Stimulated activated memory B cell treated with anti-CD40 and anti-IgM and Interleukin-4, amounts not matched to agents 10 μg/mL and 1 μg/mL and 100 μg/mL, for 72 hours (primary cell): Measurements from ENCODE around the gene PGP.
A peak's percentile ranks its signal among the peaks of the same experiment; 100 is the strongest.

Experiments used
- ATAC-seq: fragments of 150-1000 bp; cut with Tn5 transposase; 2 replicates; pipeline ENCODE4 v1.10.0; 2021
- H3K27ac Mint-ChIP-seq: one replicate; pipeline ENCODE4 v1.8.0; 2022; ENCODE audit warnings: mild to moderate bottlenecking, mixed read lengths
- H3K27me3 Mint-ChIP-seq: one replicate; pipeline ENCODE4 v1.8.0; 2022; ENCODE audit warnings: mixed read lengths
- H3K36me3 Mint-ChIP-seq: one replicate; pipeline ENCODE4 v1.8.0; 2022; ENCODE audit warnings: mixed read lengths
- H3K4me1 Mint-ChIP-seq: one replicate; pipeline ENCODE4 v1.8.0; 2022; ENCODE audit warnings: mixed read lengths
- H3K4me3 Mint-ChIP-seq: one replicate; pipeline ENCODE4 v1.8.0; 2022; ENCODE audit warnings: mild to moderate bottlenecking, moderate library complexity, mixed read lengths
- H3K9me3 Mint-ChIP-seq: one replicate; pipeline ENCODE4 v1.8.0; 2022; ENCODE audit warnings: mixed read lengths

PGP gene

DNA sequence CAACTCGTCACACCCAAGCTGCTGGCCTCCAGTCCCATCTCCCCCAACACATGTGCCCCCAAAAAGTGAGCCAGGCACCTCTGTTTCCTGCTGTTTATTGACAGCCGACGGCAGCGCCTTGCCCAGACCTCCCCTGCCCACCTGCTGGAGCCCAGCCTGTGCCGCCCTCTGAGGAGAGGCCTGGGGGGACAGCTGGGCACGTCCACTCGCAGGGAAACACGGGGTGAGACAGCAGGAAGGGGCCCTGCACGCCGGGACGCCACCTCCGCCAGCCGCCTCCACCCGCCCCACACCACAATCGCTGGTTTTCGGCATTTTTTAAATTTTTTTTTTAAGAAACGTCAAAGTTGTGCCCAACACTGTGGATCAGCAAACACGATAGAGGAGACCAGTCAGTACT, 37.5 kb downstream of the PGP start:
- no peak overlapping the region for H3K4me3 Mint-ChIP-seq
- H3K36me3 Mint-ChIP-seq = peaks cover 41% of the 10 kb centered on the region
- no peaks in the 10 kb centered on the region for H3K4me1 Mint-ChIP-seq
- H3K27me3 Mint-ChIP-seq = no peaks in the 10 kb centered on the region
- H3K9me3 Mint-ChIP-seq = no peaks in the 10 kb centered on the region
- ATAC-seq = no peak
- no peak overlapping the region for H3K27ac Mint-ChIP-seq

DNA sequence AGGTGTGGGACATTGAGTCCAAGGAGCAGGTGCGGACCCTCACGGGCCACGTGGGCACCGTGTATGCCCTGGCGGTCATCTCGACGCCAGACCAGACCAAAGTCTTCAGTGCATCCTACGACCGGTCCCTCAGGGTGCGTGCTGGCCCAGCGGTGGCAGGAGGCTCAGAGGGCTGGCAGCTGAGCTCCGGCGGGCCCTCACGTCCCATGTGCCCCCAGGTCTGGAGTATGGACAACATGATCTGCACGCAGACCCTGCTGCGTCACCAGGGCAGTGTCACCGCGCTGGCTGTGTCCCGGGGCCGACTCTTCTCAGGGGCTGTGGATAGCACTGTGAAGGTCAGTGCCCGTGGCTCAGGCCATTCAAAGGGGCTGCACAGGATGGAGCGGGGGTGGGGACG, 38.6 kb downstream of the PGP start:
- H3K36me3 Mint-ChIP-seq = peaks cover 45% of the 10 kb centered on the region
- H3K4me3 Mint-ChIP-seq = no peak overlapping the region
- no peak overlapping the region for H3K27ac Mint-ChIP-seq
- no peaks in the 10 kb centered on the region for H3K9me3 Mint-ChIP-seq
- H3K27me3 Mint-ChIP-seq = no peaks in the 10 kb centered on the region
- no peaks in the 10 kb centered on the region for H3K4me1 Mint-ChIP-seq
- ATAC-seq = no peak

DNA sequence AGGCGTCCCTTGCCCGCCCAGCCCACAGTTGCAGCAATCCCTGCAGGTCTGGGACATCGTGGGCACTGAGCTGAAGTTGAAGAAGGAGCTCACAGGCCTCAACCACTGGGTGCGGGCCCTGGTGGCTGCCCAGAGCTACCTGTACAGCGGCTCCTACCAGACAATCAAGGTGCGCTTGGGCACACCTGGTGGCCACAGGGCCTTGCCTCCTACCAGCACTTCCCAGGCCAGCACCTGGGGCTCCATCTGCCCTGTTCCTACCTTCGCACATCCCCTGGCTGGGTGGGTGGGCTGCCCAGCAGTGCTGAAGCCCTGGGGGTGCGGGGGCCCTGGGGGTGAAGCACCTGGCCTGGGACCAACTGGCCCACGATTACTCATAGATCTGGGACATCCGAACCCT, 39.2 kb downstream of the PGP start:
- H3K36me3 Mint-ChIP-seq = peaks cover 45% of the 10 kb centered on the region
- H3K4me1 Mint-ChIP-seq = no peaks in the 10 kb centered on the region
- H3K27ac Mint-ChIP-seq = no peak overlapping the region
- no peaks in the 10 kb centered on the region for H3K27me3 Mint-ChIP-seq
- ATAC-seq = no peak
- H3K4me3 Mint-ChIP-seq = no peak overlapping the region
- H3K9me3 Mint-ChIP-seq = no peaks in the 10 kb centered on the region

GRCh38 chr16:2174396-2175131, 40.1 kb downstream of the PGP start:
- no peaks in the 10 kb centered on the region for H3K4me1 Mint-ChIP-seq
- no peak for ATAC-seq
- no peak overlapping the region for H3K4me3 Mint-ChIP-seq
- H3K9me3 Mint-ChIP-seq = no peaks in the 10 kb centered on the region
- no peaks in the 10 kb centered on the region for H3K27me3 Mint-ChIP-seq
- peaks cover 45% of the 10 kb centered on the region for H3K36me3 Mint-ChIP-seq
- H3K27ac Mint-ChIP-seq = no peak overlapping the region

GRCh38 chr16:2173916-2174315, 40.7 kb downstream of the PGP start:
- Mint-ChIP-seq H3K4me3 (no peak overlapping the region), H3K27ac (no peak overlapping the region), H3K4me1 (no peaks in the 10 kb centered on the region), H3K27me3 (no peaks in the 10 kb centered on the region), H3K36me3 (peaks cover 45% of the 10 kb centered on the region), H3K9me3 (no peaks in the 10 kb centered on the region)
- no peak for ATAC-seq

- H3K4me3 Mint-ChIP-seq = no peak overlapping the region
- ATAC-seq = no peak
- H3K9me3 Mint-ChIP-seq = no peaks in the 10 kb centered on the region
- H3K27ac Mint-ChIP-seq = no peak overlapping the region
- no peaks in the 10 kb centered on the region for H3K4me1 Mint-ChIP-seq
- peaks cover 46% of the 10 kb centered on the region for H3K36me3 Mint-ChIP-seq
- H3K27me3 Mint-ChIP-seq = no peaks in the 10 kb centered on the region
Observed at GRCh38 chr16:2173366-2173765, 41.3 kb downstream of the PGP start.

DNA sequence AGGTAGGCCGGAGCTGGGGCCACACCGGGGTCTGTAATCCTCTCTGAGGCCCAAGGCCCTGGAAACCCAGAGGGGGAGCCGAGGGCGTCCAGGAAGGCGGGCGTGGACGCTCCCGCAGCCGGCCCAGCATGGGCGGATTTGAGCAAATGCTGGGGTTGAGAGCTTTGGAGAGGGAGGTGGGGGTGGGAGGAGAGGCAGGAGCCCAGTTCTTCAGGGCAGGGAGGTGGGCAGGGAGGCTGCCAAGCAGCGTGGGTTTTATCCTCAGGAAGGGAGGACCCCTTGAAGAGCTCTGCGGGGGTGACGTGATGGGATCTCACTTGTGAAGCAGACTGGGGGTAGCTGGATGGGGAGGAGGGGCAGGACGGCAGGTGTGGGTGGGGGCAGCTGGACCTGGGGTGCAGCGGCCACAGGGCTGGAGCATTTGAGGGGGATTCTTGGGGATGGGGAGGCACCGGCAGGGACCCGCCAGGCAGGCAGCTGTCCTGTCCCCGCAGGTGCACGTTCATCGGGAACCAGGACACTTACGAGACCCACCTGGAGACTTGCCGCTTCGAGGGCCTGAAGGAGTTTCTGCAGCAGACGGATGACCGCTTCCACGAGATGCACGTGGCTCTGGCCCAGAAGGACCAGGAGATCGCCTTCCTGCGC, 41.8 kb downstream of the PGP start:
- H3K36me3 Mint-ChIP-seq = peaks cover 51% of the 10 kb centered on the region
- no peaks in the 10 kb centered on the region for H3K27me3 Mint-ChIP-seq
- H3K27ac Mint-ChIP-seq = no peak overlapping the region
- no peaks in the 10 kb centered on the region for H3K4me1 Mint-ChIP-seq
- no peaks in the 10 kb centered on the region for H3K9me3 Mint-ChIP-seq
- no peak for ATAC-seq
- no peak overlapping the region for H3K4me3 Mint-ChIP-seq

DNA sequence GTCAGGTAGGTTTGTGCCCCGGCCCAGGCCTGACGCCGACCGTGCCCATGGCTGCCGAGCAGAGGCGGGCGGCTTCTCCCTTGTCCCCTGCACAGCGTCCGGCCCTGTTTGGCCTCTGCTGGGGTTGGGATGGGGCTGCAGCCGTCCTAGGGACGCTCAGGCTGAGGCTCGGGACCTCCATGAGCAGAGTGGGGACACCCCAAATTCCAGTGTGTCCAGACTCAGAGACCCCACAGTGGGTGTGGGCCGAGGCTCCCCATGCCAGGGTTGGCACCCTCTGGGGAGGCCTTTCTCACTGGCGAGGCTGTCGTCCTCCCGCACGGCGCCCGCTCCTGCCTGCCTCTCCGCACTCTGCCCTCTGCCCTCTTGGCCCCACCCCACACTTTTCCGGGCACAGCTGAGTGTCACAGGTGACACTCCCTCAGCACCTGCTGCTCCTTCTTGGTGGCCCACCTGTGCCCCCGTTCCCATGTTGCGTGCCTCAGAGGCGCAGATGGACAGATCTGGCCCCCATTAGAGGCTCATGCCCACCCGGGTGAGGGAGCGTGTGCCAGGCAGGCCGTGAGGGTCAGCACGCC, 43.0 kb downstream of the PGP start:
- no peaks in the 10 kb centered on the region for H3K27me3 Mint-ChIP-seq
- no peak overlapping the region for H3K27ac Mint-ChIP-seq
- no peak for ATAC-seq

GRCh38 chr16:2170587-2171435, 43.8 kb downstream of the PGP start:
- Mint-ChIP-seq H3K4me3 (no peak overlapping the region), H3K27me3 (no peaks in the 10 kb centered on the region), H3K36me3 (peaks cover 43% of the 10 kb centered on the region), H3K27ac (no peak overlapping the region), H3K9me3 (no peaks in the 10 kb centered on the region), H3K4me1 (no peaks in the 10 kb centered on the region)
- ATAC-seq = no peak

More for the DNA sequence above, 43.0 kb downstream of the PGP start:
- Mint-ChIP-seq H3K36me3 (peaks cover 43% of the 10 kb centered on the region), H3K4me3 (no peak overlapping the region), H3K9me3 (no peaks in the 10 kb centered on the region), H3K4me1 (no peaks in the 10 kb centered on the region)

- Mint-ChIP-seq H3K27me3 (no peaks in the 10 kb centered on the region), H3K36me3 (peaks cover 39% of the 10 kb centered on the region), H3K4me1 (no peaks in the 10 kb centered on the region), H3K9me3 (no peaks in the 10 kb centered on the region), H3K4me3 (no peak overlapping the region), H3K27ac (no peak overlapping the region)
- no peak for ATAC-seq
Observed at GRCh38 chr16:2170080-2170479, 44.6 kb downstream of the PGP start.

- no peak for ATAC-seq
- H3K4me1 Mint-ChIP-seq = peaks cover 2% of the 10 kb centered on the region
- no peak overlapping the region for H3K27ac Mint-ChIP-seq
- peaks cover 19% of the 10 kb centered on the region for H3K36me3 Mint-ChIP-seq
- no peaks in the 10 kb centered on the region for H3K27me3 Mint-ChIP-seq
- H3K4me3 Mint-ChIP-seq = no peak overlapping the region
- H3K9me3 Mint-ChIP-seq = no peaks in the 10 kb centered on the region
Observed at GRCh38 chr16:2167068-2167638, 47.5 kb downstream of the PGP start.

- Mint-ChIP-seq H3K36me3 (peaks cover 14% of the 10 kb centered on the region), H3K9me3 (no peaks in the 10 kb centered on the region), H3K27ac (peak overlapping the region; percentile 73), H3K4me1 (peaks cover 9% of the 10 kb centered on the region), H3K4me3 (no peak overlapping the region), H3K27me3 (no peaks in the 10 kb centered on the region)
- ATAC-seq = no peak
Observed at GRCh38 chr16:2166263-2167067, 48.2 kb downstream of the PGP start.

GRCh38 chr16:2165861-2166260, 48.8 kb downstream of the PGP start:
- Mint-ChIP-seq H3K36me3 (peaks cover 14% of the 10 kb centered on the region), H3K9me3 (no peaks in the 10 kb centered on the region), H3K4me1 (peaks cover 15% of the 10 kb centered on the region), H3K4me3 (no peak overlapping the region), H3K27me3 (no peaks in the 10 kb centered on the region), H3K27ac (peak overlapping the region; percentile 73)
- ATAC-seq = no peak

- ATAC-seq = no peak
- H3K27me3 Mint-ChIP-seq = no peaks in the 10 kb centered on the region
Observed at GRCh38 chr16:2163211-2163881, 51.3 kb downstream of the PGP start.

More at GRCh38 chr16:2163211-2163881, 51.3 kb downstream of the PGP start:
- Mint-ChIP-seq H3K36me3 (peaks cover 13% of the 10 kb centered on the region), H3K9me3 (no peaks in the 10 kb centered on the region), H3K4me3 (no peak overlapping the region), H3K27ac (peak overlapping the region; percentile 82), H3K4me1 (peaks cover 35% of the 10 kb centered on the region)
